IPS DF 6.9 (cell line): ENCODE data around the gene FSCN2.

ENCODE experiments used
- DNase-seq: peaks from one replicate; pipeline ENCODE4 v3.0.0-alpha.2; 2013; ENCODE audit warnings: low read depth, low spot score
- H3K27ac ChIP-seq: one replicate; pipeline ENCODE4 v1.5.1; 2013; ENCODE audit warnings: low read length, control low read depth
- H3K27me3 ChIP-seq: 2 replicates; pipeline ENCODE4 v1.6.1; 2013; ENCODE audit warnings: mild to moderate bottlenecking, low read length; ENCODE audit not compliant: control insufficient read depth, insufficient read depth
- H3K36me3 ChIP-seq: 2 replicates; pipeline ENCODE4 v1.6.1; 2013; ENCODE audit warnings: low read length; ENCODE audit not compliant: control insufficient read depth, insufficient read depth
- H3K4me1 ChIP-seq: 2 replicates; pipeline ENCODE4 v1.6.1; 2013; ENCODE audit warnings: low read length; ENCODE audit not compliant: control insufficient read depth, insufficient read depth
- H3K4me3 ChIP-seq: 2 replicates; pipeline ENCODE4 v1.5.1; 2013; ENCODE audit warnings: mild to moderate bottlenecking, low read length
- H3K9me3 ChIP-seq: 2 replicates; pipeline ENCODE4 v1.6.1; 2013; ENCODE audit warnings: low read length, inconsistent platforms; ENCODE audit not compliant: control insufficient read depth, insufficient read depth
- WGBS: extraction: QIAGEN DNeasy Blood & Tissue Kit; methylation state at CpG from one replicate; pipeline ENCODE4 v1.1.7; 2013; ENCODE audit warnings: mixed read lengths, missing lambda C conversion rate; ENCODE audit not compliant: insufficient read length, insufficient coverage; 5-methylcytosine and 5-hydroxymethylcytosine counted together

Gene FSCN2

GRCh38 chr17:81514739-81515529 is 13.2 kb upstream of the FSCN2 start:
- Histone ChIP-seq H3K36me3 (peaks cover 19% of the 10 kb centered on the region), H3K27me3 (no peaks in the 10 kb centered on the region; the same call in 1 of the 2 replicates), H3K27ac (no peak overlapping the region), H3K4me3 (peak overlapping the region; percentile 73; the same call in 1 of the 2 replicates), H3K4me1 (peaks cover 13% of the 10 kb centered on the region), H3K9me3 (no peaks in the 10 kb centered on the region)
- no CpG with 5 or more reads among the region's 82 CpGs for WGBS
- DNase-seq, result no peak

- WGBS, result no CpG with 5 or more reads among the region's 19 CpGs
- H3K4me3 ChIP-seq, result peak overlapping the region; percentile 73; the same call in 1 of the 2 replicates
- DNase-seq, result no peak
- H3K4me1 ChIP-seq, result peaks cover 15% of the 10 kb centered on the region
- no peaks in the 10 kb centered on the region; the same call in 1 of the 2 replicates for H3K27me3 ChIP-seq
- no peak overlapping the region for H3K27ac ChIP-seq
- peaks cover 13% of the 10 kb centered on the region for H3K36me3 ChIP-seq
- no peaks in the 10 kb centered on the region for H3K9me3 ChIP-seq
Observed at GRCh38 chr17:81515530-81516041, 12.6 kb upstream of the FSCN2 start.

GRCh38 chr17:81516439-81516838 is 11.7 kb upstream of the FSCN2 start:
- WGBS, result no CpG with 5 or more reads among the region's 4 CpGs
- Histone ChIP-seq H3K9me3 (no peaks in the 10 kb centered on the region), H3K36me3 (peaks cover 4% of the 10 kb centered on the region), H3K4me1 (peaks cover 15% of the 10 kb centered on the region), H3K4me3 (no peak overlapping the region), H3K27me3 (no peaks in the 10 kb centered on the region; the same call in 1 of the 2 replicates), H3K27ac (no peak overlapping the region)
- DNase-seq, result no peak

GRCh38 chr17:81517009-81517338 is 11.2 kb upstream of the FSCN2 start:
- Histone ChIP-seq H3K4me3 (no peak overlapping the region), H3K4me1 (peaks cover 15% of the 10 kb centered on the region), H3K9me3 (no peaks in the 10 kb centered on the region), H3K27me3 (no peaks in the 10 kb centered on the region; the same call in 1 of the 2 replicates), H3K27ac (no peak overlapping the region), H3K36me3 (no peaks in the 10 kb centered on the region)
- DNase-seq, result no peak
- WGBS, result no CpG with 5 or more reads among the region's 9 CpGs

- Histone ChIP-seq H3K36me3 (no peaks in the 10 kb centered on the region), H3K9me3 (no peaks in the 10 kb centered on the region), H3K4me1 (peaks cover 15% of the 10 kb centered on the region), H3K27me3 (no peaks in the 10 kb centered on the region; the same call in 1 of the 2 replicates), H3K4me3 (no peak overlapping the region), H3K27ac (no peak overlapping the region)
- DNase-seq, result no peak
- no CpG with 5 or more reads among the region's 24 CpGs for WGBS
Observed at GRCh38 chr17:81517339-81518112, 10.7 kb upstream of the FSCN2 start.

- peak overlapping the region; percentile 33; the same call in 1 of the 2 replicates for H3K4me3 ChIP-seq
- H3K27ac ChIP-seq, result no peak overlapping the region
- WGBS, result no CpG with 5 or more reads among the region's 24 CpGs
- H3K27me3 ChIP-seq, result no peaks in the 10 kb centered on the region; the same call in 1 of the 2 replicates
- H3K4me1 ChIP-seq, result peaks cover 15% of the 10 kb centered on the region
- no peaks in the 10 kb centered on the region for H3K36me3 ChIP-seq
- no peak for DNase-seq
- no peaks in the 10 kb centered on the region for H3K9me3 ChIP-seq
Observed at GRCh38 chr17:81518113-81518784, 9.9 kb upstream of the FSCN2 start.

DNA sequence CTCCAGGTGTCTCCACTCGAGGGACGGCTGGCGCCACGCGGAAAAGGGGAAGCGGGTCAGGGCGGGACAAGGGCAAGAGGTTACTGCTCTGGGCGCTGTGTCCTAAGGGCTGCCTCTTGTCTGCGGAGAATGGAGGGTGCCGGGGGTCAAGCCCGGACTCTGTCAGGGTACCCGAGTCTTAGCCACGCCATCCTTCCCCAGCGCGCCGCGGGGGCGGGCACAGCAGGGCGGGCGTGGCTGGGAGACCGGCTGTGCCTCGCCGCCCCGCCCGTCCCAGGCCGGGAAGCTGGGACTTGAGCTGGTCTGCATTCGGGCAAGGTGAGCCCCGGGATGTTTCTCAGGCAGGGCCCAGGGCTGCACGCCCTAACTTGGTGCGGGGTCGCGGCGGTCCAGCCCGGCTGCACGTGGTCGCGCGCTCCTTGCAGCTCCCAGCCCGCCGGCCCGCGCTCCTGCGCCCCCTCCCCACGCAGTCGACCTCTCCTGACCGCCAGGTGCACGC is 9.3 kb upstream of the FSCN2 start:
- peak overlapping the region; percentile 33; the same call in 1 of the 2 replicates for H3K4me3 ChIP-seq
- H3K4me1 ChIP-seq, result peaks cover 18% of the 10 kb centered on the region
- DNase-seq, result no peak
- H3K27ac ChIP-seq, result no peak overlapping the region
- no CpG with 5 or more reads among the region's 47 CpGs for WGBS
- no peaks in the 10 kb centered on the region for H3K9me3 ChIP-seq
- no peaks in the 10 kb centered on the region; the same call in 1 of the 2 replicates for H3K36me3 ChIP-seq
- no peaks in the 10 kb centered on the region; the same call in 1 of the 2 replicates for H3K27me3 ChIP-seq

- Histone ChIP-seq H3K4me1 (peaks cover 18% of the 10 kb centered on the region), H3K36me3 (no peaks in the 10 kb centered on the region; the same call in 1 of the 2 replicates), H3K27me3 (no peaks in the 10 kb centered on the region; the same call in 1 of the 2 replicates), H3K27ac (no peak overlapping the region), H3K9me3 (no peaks in the 10 kb centered on the region), H3K4me3 (peak overlapping the region; percentile 33; the same call in 1 of the 2 replicates)
- WGBS, result no CpG with 5 or more reads among the region's 61 CpGs
- DNase-seq, result no peak
Observed at GRCh38 chr17:81519284-81520020, 8.7 kb upstream of the FSCN2 start.

DNA sequence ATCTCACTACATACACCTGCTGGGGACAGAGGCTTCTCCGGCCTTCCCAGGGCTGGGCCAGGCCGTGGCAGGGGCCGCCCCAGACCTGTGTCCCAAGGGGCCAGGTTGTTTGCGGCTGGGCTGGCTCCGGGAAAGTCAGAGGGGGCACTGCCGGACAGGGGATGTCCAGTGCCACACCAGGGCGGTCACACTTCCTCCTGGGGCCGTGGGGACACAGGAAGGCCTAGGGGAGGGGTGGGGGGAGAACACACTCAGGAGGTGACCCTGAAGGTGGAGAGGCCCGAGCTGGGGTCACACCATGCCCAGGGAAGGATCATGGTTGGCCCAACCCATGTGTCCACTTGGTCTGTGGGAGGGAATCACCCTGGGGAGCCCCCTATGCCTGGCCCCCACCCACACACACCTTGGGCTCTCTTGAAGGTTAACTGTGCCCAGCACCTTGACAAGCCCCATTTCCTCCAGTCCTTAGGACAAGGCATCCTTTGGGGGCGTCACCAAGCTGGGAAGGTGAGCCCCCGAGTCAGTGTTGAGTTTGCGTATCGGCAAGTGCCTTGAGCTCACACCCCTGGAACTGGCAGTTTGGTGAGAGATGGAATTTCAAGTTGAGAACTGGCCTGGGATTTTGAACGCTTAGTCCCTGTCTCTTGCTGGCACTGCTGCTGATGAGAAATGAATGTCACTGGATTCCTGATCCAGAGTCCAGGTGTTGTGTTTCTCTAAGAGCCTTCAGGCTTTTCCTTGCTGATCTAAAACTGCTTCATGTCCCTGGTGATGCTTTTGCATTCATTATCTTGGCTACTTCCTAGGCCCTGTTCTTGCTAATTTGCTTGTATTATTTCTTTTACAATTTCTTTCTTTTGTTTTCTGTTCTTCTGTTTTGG is 7.9 kb upstream of the FSCN2 start:
- Histone ChIP-seq H3K4me1 (peaks cover 18% of the 10 kb centered on the region), H3K27me3 (no peaks in the 10 kb centered on the region; the same call in 1 of the 2 replicates), H3K36me3 (no peaks in the 10 kb centered on the region; the same call in 1 of the 2 replicates), H3K9me3 (no peaks in the 10 kb centered on the region), H3K27ac (no peak overlapping the region), H3K4me3 (0 out of 2 replicates have a peak overlapping the region, but pooled peaks have one; percentile 33)
- WGBS, result no CpG with 5 or more reads among the region's 14 CpGs
- no peak for DNase-seq
